Stimulated activated CD4-positive, alpha-beta T cell treated with anti-CD3 and anti-CD28 coated beads, Interleukin-1b, Interleukin-23, amount 100 ng/mL, for 1 hour (primary cell): ENCODE results near the gene EGFLAM.

Experiments used
- DNase-seq, 2 donors: peaks; one replicate each; pipeline ENCODE4 v3.0.0-alpha.2; 2020; ENCODE audit warnings: low read depth in 2 of 2

Gene EGFLAM

GRCh38 chr5:38420246-38420645 is 161.9 kb downstream of the EGFLAM start:
- no peak for DNase-seq

GRCh38 chr5:38420691-38421390 is 162.5 kb downstream of the EGFLAM start:
- DNase-seq: no peak

GRCh38 chr5:38422622-38423021 is 164.3 kb downstream of the EGFLAM start:
- no peak for DNase-seq

- no peak for DNase-seq
Measured at GRCh38 chr5:38423276-38424147, 165.2 kb downstream of the EGFLAM start.

- DNase-seq: no peak
Measured at GRCh38 chr5:38424148-38425060, 166.0 kb downstream of the EGFLAM start.

- no peak for DNase-seq
Measured at GRCh38 chr5:38426490-38426889, 168.1 kb downstream of the EGFLAM start.

GRCh38 chr5:38426986-38427950 is 168.9 kb downstream of the EGFLAM start:
- no peak for DNase-seq

- DNase-seq: no peak
Measured at GRCh38 chr5:38431242-38431853, 173.0 kb downstream of the EGFLAM start.

- no peak for DNase-seq
Measured at GRCh38 chr5:38433160-38433861, 175.0 kb downstream of the EGFLAM start.

- no peak for DNase-seq
Measured at GRCh38 chr5:38434966-38435705, 176.8 kb downstream of the EGFLAM start.

GRCh38 chr5:38438757-38439156 is 180.4 kb downstream of the EGFLAM start:
- DNase-seq: no peak

GRCh38 chr5:38441453-38442246 is 183.3 kb downstream of the EGFLAM start:
- peak; percentile 53 to 61 for DNase-seq

GRCh38 chr5:38442247-38442573 is 183.9 kb downstream of the EGFLAM start:
- DNase-seq: no peak

- no peak for DNase-seq
Measured at GRCh38 chr5:38443390-38443789, 185.0 kb downstream of the EGFLAM start.

GRCh38 chr5:38445374-38446028 is 187.1 kb downstream of the EGFLAM start:
- no peak for DNase-seq

- no peak for DNase-seq
Measured at GRCh38 chr5:38446029-38446522, 187.7 kb downstream of the EGFLAM start.

GRCh38 chr5:38447056-38447455 is 188.7 kb downstream of the EGFLAM start:
- DNase-seq: no peak

GRCh38 chr5:38447786-38448185 is 189.4 kb downstream of the EGFLAM start:
- DNase-seq: no peak
